Cortex of kidney (tissue), 1 donor: ENCODE results near the gene MRPL46.

Experiments
- DNase-seq: peaks from one replicate; lab custom pipeline; 2025; lab: John Stamatoyannopoulos, UW

Gene MRPL46

DNA sequence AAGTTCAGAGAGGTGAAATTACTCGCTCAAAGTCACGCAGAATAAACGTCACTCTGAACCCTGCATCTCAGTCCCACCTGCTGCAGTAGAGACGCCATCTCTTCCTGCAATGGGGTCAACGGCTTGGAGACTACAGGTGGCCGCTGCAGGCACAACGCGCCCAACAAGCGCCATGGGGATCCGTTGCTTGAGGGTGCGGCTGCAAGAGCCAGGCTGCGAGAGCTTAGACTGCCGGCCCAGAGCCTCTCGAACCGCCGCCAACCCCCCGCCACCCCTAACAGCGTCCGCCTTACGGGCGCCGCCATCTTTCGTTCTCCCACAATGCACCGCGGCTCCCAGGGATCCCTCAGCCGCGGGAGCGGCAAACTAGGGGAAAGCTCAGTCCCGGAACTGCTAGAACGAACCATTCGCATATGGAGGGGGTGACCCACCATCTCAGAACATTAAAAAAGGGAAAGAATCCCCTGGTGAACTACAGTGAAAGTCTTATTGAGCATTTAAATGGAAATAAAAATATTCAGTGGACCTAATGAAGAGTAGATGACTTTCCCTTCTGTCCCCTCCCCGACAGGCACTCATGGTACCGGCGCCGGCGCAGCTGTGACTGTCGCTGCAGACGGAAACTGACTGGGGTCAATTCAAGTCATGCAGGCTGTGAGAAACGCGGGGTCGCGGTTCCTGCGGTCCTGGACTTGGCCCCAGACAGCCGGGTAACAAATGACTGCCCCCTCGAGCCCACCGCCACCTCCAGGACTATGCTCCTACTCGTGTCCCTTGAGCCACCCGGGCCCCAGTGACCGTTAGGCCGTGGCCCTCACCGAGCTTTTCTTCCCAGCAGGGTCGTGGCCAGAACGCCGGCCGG lies at the start of gene MRPL46, which contains the start of gene MRPS11:
MRPL46 (minus strand) TSS at position 316 of the 862 bp plus-strand sequence; CDS start at position 305, 11 bp downstream.
MRPS11 (plus strand) TSS at position 636 of the 862 bp plus-strand sequence; CDS start at position 646, 10 bp downstream.
- DNase-seq: peak; percentile 19

DNA sequence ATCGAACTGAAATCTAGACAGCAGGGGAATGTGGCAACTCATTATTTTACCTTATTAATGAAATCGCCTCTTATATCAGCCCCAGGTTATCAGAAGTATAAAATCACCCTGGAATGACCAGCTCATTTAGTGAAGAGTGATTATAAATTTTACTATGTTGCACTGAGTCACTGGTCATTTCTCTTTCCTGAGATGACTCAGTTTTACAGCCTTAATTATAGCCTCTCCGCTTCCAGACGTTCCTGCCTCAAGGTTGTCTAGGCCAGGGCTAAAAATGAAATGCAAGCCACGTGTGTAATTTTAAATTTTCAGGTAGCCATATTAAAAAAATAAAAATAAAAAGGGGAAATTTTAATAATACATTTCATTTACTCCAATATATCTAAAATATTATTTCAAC lies 46.0 kb upstream of the MRPL46 start:
- no peak for DNase-seq

DNA sequence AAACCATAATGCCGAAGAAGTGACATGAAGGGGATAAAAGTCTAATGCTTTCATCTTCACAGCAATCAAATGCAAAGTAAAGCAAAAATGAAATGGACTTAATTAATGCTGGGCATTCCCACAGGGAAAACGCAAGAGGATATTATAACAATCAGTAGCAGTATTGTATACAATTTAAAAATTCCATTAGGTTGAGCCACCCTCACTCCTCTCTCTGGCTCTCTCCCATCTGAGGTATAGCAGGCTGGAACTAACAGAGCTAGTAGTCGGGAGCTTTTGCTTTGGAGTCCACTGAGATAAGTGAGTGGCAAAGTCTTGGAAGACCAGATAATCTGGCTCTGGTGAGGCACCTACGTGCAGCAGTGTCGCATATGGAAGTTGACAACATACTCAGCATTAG lies 45.4 kb upstream of the MRPL46 start:
- no peak for DNase-seq

DNA sequence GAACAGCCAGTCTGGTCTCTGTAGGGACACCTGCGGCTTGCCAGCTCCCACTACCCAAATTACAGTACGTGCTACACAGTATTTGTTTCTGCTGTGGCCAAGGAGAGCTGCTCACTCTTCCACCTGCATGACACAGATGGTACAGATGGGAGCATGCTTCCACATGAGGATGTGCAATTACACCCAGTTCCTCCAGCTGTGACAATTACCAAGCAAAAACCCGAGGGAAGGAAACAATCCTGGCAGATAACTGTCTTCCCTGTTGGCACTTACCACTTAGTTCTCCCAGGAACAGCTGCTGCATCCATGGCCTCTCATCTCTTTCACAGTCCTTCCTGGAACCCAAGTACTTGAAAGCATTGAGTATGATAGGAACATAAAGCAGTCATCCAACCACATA lies 44.9 kb upstream of the MRPL46 start:
- no peak for DNase-seq

DNA sequence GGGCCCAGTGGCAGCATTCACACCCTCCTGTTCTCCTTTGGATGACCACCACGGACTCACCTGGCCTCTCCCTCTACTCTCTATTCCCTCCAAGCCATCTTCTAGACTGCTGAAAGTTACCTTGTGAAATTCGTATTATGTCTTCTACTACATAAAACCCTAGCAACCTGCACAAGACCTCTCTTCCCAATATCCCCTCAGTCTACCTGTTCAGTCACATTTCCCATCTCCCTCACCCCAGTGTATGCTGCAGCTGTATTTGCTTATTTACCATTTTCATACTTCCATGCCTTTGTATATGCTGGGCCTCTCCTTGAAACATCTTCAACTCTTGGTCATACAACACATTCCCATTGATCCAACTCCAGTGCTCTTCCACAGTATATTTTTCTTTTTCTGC lies 44.0 kb upstream of the MRPL46 start:
- DNase-seq: no peak

DNA sequence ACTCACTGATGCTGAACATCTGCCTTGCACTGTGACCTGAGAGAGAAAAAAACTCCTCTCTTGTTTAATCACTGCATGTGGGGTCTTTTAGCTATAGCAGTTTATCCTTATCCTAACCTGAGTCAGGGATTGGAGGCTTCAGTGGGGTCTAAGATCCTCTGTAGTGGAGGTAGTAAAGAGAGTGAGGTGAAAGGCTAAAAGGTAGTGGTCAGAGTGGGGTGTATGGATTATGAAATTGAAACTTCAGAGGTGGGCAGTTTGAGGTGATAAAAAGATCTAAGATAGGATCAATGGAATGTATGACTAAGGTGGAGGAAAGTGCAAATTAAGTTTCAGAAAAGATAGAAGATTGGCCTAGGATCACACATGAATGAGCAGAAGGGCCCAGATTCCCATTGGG lies 42.8 kb upstream of the MRPL46 start:
- DNase-seq: no peak

DNA sequence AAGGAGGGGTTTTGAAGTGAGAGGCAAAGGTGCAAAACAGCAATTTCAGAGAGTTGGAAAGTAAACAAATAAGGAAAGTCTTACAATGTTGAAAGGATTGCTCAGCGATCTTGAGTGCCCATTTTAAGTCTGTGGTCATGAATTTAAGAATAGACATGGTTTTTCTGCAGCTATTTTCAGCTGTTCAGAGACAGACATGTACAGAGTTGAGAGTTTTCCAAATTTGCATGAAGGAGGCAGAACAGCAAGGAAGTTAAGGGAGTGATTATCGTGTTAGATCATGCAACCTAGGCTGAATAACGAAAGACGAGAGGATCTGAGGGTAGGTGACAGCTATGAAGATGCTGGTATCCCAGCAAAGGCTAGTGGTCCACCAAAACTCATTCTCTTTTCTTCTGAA lies 42.1 kb upstream of the MRPL46 start:
- DNase-seq: no peak

DNA sequence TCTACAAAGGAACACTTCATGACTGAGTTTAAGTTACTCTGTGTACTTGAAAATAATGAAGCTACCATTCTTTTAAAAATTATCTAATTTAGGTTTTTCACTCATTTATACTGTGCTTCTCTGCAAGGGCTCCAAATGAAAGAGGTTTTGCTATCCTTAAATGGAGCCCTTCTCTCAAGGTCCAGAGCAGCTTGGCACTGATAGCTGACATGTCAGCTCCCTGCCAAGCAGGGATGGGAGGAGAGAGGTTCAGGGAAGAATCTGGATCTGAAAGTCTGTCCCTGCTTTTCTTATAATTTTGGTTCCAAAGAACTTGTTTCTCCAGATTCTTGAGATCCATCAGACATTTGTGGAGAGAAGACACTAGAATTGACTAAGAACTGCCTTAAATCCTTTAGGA lies 39.4 kb upstream of the MRPL46 start:
- no peak for DNase-seq

DNA sequence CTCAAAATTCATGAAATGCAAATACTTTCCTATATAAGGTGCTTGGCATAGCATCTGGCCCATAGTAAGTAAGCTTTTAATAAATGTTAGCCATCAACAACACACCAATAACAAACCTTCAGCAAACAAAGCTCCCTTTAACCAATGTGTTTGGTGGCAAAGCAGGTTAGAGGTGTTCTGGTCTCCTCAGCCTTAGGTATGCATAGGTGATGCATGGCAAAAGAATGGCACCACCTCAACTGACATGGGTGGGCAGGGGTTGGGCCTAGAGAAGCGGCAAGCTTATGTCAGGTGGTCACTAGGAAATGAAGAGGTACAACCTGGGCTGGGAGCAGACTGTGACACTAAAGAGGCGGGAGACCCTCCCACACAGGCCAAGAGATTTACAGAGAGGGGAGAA lies 38.5 kb upstream of the MRPL46 start:
- no peak for DNase-seq

DNA sequence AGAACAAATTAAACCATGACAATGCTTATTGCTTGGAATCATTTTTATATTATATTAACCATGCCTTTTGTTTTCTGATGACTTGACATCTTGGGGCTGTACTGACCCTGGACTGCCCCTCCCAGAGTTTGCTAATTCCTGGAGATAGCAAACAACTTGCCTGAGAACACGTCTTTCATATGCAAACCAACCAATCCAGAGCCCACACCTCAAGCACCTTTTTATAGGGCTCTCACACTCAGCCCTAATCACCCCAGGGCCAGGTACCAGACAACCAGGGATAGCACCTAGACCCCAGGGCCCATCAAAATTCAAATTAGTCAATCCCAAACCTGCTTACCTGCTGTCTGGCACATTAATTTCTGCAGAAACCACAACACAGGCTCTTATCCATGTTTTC lies 37.3 kb upstream of the MRPL46 start:
- DNase-seq: no peak

DNA sequence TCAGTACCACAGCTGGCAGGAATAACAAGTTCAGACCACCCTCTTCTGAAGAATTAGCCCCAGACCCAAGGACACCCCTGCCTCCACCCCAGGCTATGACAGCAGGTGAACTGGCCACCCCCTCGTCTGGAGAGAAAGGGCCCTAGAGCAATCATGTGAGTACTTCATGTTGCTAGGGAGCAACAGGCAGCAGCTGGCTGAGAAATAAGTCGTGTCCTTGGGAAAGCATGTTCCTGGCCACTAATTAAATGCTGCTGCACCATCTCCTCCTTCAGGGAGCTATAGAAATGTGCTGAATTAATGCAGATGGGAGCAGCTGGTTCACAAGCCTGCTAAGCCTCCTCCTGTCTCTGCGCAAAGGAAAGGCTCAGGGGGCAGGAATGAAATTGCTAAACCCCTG lies 31.8 kb upstream of the MRPL46 start:
- no peak for DNase-seq

DNA sequence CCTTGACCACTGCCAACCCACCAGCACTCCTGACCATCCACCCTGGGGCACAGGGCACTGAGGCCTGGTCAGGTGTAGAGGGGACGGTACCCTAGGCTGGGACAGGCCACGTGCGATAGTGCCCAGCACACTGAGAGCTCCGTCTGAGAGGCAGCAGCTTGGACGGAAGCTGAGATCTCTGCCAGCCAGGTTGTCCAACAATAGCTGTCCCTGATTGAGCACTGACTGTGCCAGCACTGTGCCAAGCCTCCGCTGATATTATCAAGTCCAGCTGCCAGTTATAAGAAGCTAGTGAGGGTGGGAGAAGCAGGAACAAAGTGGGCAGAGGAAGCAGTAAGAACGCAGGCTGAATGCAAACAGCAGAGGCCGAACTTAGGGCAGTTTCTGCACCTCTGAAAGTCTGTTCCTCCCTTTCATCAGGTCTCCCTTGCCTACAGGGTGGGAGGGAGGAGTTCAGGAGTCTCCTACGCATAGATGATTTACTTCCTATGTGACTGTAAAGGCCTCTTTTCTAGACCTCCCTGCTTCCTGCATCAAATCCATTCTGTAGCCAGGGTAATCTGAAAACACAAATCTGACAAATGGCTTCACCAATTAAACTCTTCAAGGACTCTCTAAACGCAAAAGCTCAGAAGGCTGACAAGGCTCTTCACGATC lies 30.0 kb upstream of the MRPL46 start:
- no peak for DNase-seq

DNA sequence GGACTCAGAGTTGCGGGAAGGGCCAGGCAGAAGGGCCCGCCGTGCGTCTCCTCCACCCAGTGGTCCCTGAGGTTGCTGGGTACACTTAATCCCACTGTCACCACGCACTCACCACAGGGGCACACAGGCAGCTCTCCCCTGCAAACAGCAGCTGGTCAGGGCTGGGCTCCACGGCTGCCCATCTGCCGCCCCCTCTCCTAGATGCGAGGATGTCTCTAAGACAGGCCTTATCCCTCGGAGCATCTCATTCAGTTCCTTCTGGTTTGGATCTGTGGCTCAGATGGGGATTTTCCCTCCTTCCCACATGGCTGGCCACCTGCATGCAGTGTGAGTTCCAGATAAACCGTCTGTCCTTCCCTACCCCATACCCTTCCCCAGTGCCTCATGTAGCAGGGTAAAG lies 26.7 kb upstream of the MRPL46 start:
- no peak for DNase-seq

DNA sequence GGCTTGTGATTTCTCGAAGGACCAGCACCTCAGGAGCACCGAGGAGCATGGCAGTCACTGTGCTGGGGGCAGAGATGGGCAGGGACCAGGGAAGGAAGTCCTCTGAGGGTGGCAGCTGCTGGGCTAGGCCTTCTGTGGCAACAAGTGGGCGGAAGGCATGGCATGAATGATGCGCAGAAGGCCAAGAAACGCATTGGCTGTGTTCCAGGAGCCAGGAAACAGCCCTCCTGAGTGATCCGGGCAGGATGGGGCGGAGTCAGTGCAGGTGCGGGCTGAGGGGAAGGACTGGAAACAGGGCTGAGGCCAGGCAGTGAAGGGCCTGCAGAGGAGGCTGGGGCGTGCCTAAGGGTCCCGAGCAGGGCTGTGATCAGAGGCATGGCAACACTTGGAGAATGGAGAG lies 24.0 kb upstream of the MRPL46 start:
- no peak for DNase-seq

DNA sequence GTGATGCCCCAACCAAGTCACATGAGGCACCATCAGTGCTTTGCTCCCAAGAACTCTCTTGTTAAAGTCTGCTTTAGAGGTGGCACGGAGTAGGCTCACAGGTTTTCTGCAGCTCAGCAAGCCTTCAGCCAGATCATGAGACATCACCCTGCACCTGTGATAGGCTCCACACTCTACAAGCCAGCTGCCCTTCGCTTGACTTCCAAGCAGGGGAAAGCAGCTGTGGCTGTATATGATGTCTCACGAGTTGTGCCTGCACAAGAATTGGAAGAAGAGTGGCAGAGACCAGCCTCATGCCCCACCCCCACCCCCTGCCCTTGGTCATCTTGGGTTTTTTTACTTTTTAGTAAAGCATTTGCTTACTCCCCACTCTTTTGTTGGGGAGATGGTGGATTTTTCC lies 22.8 kb upstream of the MRPL46 start:
- no peak for DNase-seq

DNA sequence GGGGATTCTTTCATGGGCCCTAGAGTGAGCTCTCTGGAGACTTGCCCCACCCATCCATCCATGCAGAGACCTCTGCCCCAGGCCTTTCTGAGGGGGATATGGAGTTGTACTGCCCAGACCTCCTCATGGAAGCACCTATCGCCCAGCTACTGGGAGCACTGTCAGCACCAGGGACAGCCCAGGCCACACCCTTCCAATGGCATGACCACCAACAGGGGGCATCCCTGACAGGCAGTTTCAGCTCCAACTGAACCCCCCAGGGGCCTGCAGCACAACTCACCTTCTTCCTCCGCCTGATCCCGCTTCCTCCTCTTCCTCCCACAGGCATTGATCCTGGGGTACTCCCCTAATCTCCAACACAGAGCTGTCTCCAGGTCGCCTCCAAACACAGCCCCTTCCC lies 22.1 kb upstream of the MRPL46 start:
- DNase-seq: no peak

DNA sequence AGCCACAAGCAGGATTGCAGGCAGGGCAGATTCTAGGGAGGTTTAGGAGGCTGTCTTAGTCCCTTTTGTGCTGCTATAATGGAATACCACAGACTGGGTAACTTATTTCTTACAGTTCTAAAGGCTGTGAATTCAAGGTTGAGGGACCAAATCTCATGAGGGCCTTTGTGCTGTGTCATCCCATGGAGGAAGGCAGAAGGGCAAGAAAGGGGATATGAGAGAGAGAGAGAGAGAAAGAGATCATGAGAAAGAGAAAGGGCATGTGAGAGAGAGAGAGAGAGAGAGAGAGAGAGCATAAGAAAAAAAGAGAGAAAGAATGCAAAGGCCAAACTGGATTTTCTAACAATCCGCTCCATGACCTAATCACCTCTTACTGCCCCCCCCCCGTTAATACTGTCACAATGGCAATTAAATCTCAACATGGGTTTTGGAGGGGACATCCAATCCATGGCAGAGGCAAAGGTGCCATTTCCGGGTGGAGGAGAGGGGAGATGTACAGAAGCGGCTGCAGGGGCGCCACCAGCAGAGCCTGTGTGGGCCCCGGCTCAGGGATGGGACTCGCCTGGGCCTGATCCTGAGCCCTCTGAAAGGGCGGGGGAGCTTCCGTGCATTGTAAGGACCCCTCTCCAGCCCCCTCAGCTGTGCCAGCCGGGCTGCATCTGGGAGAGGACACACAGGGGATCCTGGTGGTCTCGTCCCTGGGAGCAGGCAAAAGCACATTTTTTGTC lies 20.8 kb upstream of the MRPL46 start:
- no peak for DNase-seq

DNA sequence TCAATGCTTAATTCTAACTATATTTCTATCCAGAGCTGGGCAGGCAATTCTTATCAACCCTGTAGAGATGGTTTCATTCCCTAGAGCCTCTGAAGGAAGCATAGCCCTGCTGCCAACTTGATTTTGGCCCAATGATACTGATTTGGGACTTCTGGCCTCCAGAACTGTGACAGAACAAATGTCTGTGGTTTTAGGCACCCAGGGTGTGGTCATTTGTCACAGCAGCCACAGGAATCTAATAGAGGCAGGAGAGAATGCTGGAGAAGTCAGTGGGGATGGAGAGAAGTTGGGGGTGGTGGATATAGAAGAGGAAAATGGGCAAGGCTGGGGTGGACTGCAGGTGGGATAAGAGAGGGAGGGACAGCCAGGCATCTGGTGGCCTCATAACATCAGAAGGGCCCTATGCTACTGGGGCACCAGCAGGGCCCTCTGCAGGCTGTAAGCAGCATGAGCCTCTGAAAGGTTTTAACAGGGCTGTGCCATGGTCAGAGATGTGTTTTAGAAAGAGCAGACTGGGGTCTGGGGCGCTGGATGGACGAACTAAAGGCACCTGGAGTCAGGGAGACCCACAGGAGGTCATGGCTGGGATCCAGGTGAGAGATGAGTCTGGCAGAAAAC lies 20.1 kb upstream of the MRPL46 start:
- DNase-seq: no peak

DNA sequence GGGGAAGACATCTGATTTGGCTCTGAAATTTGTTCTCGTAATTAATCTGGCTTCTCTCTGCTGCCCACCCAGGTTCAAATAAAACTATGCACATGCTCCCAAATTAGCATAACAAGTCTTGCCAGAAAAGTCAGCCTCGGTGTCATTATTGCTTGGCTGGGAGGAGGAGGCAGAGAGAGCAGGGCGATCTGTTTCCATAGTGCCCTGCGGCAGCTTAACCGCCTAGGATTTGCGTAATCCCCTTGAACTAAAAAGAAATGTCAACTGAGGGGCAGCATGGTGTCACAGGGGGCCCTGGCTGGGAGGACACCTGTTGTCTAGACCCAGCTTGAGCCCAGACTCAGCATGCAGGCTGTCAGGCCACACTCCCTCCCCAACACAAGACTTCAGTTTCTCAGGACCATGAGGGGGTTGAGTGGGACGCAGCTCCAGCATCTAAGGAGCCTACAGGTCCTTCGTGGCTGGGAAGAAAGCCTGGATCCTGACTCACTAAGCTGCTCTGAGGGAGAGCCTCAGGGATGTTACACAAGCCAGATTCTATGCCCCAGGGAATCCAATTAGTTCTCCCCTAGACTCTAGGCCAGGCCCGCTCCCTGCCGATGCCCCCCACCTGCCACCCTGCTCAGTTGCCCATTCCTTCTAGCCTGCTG lies 17.6 kb upstream of the MRPL46 start:
- DNase-seq: no peak

DNA sequence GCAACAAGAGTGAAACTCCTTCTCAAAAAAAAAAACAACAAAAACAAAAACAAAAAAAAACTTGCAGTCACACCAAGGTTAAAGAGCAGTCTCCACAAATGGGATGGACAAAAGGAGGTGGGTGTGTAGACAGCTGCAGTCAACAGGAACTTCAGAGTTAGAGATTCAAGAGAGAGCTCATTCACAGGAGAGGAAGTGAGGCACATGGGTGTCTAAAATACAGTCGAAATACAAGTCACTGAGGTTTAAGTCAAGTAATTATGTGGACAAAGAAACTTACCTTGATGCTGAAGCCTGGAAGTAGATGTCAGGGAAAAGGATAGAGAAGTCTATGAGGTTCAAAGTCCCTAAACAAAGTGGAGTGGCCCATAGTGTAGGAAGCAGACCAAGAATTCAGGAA lies 15.1 kb upstream of the MRPL46 start:
- DNase-seq: no peak

DNA sequence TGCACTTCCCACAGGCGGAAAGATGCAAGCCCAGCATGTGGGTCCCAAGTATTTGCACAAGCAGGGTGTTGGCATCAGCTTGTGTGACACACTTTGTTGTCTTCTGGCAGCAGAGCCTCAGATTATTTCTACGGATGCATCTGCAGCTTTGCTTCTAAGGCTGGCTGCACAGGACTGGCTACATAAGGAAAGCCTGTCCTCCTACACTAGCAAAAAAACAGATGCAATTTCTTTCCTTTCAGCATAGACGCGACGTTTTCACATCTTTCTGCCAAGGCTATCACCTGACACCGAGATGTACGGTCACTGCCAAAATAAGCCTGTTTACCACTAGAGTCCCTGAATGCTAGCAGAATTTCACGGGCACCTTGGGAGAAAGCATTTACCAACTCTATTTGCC lies 13.8 kb upstream of the MRPL46 start:
- DNase-seq: no peak

DNA sequence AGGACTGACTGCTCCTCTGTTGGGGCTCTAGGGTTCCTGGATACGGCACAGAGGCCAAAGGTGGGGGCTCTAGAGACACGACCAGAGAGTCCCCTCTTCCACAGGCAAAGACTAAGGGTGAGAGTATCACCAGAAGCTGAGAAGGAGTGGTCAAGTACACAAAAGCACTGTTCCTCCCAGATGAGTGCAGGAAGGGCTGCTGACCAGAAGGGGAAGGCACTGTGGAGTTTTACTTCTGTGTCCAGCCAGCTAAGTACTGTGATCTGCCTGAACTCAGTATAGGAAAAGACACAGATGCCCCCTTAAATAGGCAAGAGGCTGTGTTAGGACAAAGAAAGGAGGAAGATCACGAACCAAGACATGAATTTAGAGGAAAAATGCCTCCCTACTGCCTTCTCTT lies 12.0 kb upstream of the MRPL46 start:
- DNase-seq: no peak
